Amniotic epithelial cell (primary cell): Measurements from ENCODE around the gene SLC19A1.
"Not testable (repeated sequence)": the region's sequence is repeated elsewhere in the genome, so short reads cannot be mapped to it uniquely, and the experiment has no call there.

Experiments
- DNase-seq: peaks from one replicate; pipeline ENCODE4 v3.0.0-alpha.2; 2010; ENCODE audit warnings: low read depth

The SLC19A1 gene

GRCh38 chr21:45506241-45506817 lies 35.9 kb downstream of the SLC19A1 start:
- no peak for DNase-seq

DNA sequence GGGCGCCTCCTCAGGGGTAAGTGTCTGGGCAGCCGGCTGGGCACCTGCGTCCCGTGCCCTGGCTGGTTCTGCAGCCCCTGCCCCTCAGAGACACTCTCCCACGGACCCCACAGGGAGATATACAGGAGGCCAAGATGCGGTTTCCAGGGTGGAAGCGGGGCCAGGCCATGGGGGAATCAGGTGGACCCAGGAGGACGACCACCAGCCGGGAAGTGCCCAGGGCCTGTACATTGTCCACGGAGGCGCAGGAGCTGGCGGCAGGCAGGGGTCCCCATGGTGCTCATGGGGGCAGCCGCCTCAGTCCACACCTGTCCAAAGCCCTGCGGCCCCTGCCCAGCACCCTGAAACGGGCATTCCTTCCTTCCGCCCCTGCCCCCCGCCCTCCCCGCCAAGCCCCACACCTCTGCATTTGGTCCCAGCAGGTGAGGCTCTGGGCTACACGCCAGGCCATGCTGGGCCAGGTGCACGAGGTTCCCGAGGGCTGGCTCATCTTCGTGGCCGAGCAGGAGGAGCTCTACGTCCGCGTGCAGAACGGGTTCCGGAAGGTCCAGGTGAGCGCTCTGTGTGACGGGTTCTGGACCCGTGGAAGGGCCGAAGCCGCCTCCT lies 36.7 kb downstream of the SLC19A1 start:
- DNase-seq: no peak

DNA sequence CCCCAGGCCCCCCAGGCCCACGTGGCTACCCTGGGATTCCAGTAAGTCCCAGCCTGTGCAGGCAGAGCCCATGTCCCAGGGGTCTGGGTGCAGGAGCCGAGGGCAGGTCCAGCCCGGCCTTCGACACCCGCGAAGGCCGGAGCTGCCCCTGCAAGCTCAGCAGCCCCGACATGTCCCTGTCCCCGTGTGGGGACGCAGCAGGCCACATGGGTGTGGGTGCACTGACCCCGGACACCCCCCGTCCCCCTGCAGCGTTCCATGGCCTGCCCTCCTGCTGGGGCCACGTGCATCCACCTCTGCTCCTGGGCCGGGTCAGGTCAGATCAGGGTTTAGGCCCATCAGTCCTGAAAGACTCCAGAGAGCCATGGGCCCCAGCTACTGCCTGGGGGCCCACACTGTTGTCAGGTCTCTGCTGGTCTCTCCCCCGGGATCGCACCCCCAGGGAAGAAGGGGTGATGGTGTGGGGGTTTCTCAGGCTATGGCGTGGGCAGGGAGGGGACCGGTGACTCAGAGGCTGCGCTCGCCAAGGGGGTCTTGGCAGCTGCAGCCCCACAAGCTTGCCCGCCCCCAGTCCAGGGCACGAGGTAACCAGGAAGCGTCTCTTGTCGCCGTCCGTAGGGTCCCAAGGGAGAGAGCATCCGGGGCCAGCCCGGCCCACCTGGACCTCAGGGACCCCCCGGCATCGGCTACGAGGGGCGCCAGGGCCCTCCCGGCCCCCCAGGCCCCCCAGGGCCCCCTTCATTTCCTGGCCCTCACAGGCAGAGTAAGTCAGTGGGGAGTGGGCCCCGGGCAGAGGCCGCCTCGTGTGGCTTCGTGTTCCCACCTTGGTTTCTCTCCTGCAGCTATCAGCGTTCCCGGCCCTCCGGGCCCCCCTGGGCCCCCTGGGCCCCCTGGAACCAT lies 37.5 kb downstream of the SLC19A1 start:
- DNase-seq: no peak

DNA sequence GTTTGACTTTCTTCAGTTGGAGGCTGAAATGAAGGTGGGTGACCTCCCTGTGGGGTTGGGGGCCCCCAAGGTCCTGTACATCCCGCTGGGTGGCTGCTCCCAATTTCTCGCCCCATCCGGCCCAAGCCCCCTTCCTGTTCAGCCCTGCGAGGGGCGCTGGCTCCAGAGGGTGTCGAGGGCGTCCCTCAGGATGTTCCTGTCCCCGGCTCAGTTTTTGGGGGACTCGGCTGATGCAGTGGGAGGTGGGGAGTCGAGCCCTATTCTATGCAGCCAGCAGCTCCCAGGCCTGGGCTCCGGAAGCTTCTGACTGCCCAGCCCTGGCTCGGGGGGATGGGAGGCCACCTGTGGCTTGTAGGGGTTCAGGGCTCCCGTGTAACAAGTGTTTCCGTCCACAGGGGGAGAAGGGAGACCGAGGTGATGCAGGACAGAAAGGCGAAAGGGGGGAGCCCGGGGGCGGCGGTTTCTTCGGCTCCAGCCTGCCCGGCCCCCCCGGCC lies 38.2 kb downstream of the SLC19A1 start:
- DNase-seq: no peak

GRCh38 chr21:45503226-45503625 lies 39.0 kb downstream of the SLC19A1 start:
- not testable (repeated sequence) for DNase-seq

- DNase-seq: no peak
These were observed 39.6 kb downstream of the SLC19A1 start for GRCh38 chr21:45502600-45502999.

DNA sequence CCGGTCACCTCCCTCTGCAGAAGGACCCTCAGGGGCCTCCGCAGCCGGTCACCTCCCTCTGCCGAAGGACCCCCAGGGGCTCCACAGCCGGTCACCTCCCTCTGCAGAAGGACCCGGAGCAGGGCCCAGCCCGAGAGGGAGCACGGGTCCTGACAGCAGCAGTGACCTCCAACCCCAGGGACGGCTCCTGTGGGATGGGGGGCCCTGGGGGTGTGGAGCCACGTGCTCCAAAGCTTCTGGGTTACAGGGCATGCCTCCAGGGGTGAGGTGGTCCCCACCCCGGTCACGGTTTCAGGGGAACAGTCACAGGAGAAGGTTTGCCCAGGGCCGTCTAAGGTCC lies 40.3 kb downstream of the SLC19A1 start:
- DNase-seq: no peak

DNA sequence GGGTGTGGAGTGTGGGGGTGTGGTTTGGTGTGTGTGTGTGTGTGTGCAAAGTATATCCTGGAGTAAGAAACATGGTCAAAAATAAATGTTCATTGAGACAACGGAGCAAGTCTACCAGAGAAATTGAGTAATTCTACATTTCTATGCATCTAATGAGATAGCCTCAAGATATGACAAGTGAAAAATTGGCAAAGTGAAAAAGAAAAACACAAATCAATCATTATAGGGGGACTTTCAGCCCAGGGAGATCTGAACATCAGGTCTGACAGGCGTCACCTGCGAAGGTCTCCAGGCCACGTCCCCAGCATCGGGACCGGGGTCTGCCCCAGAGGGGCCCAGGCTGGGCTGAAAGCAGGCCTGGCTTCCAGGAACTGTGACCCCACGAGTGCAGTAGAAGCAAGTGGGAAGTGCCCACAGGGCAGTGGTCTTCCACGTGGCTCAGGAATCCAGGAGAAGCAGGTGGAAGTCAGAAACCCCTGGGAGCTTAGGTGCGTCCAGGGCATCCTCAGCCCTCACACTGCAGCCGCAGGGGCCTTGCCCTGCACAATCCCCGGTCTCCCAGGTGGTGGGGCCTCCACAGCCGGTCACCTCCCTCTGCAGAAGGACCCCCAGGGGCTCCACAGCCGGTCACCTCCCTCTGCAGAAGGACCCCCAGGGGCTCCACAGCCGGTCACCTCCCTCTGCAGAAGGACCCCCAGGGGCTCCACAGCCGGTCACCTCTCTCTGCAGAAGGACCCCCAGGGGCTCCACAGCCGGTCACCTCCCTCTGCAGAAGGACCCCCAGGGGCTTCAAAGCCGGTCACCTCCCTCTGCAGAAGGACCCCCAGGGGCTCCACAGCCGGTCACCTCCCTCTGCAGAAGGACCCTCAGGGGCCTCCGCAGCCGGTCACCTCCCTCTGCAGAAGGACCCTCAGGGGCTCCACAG lies 40.9 kb downstream of the SLC19A1 start:
- DNase-seq: peak; percentile 9

- DNase-seq: no peak
These were observed 42.2 kb downstream of the SLC19A1 start for GRCh38 chr21:45499970-45500577.

DNA sequence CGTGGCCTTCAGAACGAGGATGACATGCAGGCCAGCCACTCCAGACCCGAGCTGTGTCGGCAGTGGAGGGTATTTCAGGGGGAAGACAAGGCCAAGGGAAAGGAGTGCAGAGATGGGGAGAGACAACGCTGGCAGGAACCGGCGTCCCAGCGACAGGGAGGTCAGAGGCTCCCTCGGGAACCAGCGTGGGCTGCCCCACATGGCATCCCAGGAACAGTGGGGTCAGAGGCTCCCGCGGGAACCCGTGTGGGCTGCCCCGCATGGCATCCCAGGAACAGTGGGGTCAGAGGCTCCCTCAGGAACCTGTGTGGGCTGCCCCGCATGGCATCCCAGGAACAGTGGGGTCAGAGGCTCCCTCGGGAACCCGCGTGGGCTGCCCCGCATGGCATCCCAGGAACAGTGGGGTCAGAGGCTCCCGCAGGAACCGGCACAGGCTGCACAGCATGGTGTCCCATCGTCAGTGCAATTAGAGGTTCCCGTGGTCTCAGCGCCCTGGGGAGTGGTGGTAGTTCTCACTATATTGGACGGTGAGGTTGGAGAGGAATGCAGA lies 43.0 kb downstream of the SLC19A1 start:
- no peak for DNase-seq

DNA sequence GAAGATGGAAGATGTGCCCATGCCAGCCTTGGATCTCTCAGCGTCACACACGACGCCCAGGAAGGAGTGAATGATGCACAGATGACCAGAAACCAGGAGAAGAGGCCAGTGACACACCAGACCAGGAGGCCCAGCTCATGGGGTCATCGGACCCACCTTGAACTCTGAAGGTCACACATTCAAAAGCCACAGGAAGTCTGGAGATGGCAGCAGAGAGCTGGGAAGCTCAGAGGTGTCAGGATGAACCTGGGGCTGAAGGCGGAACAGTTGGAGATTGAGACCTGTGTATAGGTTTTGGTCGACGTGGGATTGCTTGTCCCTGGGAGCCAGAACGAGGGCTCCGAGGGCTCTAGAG lies 43.6 kb downstream of the SLC19A1 start:
- DNase-seq: no peak

DNA sequence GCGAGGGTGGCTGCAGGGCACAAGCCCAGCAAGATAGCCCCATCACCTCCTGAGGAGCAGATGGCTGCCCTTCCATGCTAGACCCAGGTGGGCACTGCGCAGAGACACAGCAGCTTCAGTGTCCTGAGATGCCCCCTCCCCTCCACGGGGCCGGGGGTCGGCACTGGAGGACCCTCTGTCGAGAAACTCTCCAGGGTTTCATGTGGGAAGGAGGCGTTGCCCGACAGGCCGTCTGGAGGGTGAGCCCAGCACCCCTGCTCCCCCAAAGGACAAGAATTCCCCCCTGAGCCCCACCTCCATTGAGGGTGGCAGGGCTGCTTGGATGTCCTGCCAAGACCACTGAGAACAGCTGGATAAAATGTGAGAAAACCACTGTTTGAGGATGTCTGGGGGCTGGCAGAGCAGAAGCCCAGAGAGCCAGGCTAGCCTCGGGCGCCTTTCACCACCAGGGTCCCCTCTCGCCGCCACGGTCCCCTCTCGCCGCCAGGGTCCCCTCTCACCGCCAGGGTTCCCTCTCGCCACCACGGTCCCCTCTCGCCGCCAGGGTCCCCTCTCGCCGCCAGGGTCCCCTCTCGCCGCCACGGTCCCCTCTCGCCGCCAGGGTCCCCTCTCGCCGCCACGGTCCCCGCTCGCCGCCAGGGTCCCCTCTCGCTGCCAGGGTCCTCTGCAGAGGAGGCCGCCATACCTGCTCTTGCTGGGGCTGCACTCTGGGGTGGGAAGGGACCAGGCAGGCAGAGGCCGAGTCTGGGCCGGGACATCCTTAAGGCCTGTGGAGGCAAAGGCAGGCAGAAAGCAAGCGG lies 44.2 kb downstream of the SLC19A1 start:
- no peak for DNase-seq

- no peak for DNase-seq
These were observed 45.0 kb downstream of the SLC19A1 start for GRCh38 chr21:45496968-45497845.

DNA sequence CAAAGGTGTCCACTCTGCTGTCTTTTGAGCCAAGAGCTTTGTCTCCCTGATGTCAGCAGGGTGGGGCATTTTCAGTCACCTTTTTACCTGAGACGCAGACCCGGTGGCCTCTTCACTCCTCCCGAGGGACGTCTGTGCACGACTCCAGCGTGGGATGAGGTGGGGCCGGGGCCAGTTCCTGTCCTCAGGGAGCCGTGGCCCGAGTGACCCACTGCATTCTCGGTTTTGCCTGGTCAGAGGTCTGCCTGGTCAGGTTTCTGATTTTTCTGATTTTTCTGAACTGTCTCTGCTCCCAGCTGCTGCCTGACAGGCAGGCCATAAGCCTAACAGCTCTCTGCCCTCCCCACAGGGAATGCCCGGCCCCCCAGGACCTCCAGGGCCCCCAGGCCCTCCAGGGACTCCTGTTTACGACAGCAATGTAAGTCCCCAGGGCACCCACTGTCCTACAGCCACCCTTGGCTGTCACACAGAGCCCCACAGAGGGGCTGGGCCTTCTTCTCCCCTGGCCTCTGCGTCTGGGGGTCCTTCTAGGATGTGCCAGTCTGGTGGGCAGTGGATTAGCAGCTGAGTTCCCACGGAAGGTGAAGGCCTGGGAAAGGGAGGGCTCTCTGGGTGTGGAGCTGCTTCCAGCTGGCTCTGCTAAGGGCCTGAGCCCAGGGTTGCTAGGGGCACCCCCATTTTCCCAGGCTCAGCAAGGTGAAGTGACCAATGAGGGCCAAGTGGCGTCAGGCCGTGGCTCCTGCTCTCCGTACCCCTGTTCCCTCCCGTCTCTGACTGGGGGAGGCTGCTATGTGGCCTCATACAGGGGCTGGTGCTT lies 45.9 kb downstream of the SLC19A1 start:
- DNase-seq: no peak

DNA sequence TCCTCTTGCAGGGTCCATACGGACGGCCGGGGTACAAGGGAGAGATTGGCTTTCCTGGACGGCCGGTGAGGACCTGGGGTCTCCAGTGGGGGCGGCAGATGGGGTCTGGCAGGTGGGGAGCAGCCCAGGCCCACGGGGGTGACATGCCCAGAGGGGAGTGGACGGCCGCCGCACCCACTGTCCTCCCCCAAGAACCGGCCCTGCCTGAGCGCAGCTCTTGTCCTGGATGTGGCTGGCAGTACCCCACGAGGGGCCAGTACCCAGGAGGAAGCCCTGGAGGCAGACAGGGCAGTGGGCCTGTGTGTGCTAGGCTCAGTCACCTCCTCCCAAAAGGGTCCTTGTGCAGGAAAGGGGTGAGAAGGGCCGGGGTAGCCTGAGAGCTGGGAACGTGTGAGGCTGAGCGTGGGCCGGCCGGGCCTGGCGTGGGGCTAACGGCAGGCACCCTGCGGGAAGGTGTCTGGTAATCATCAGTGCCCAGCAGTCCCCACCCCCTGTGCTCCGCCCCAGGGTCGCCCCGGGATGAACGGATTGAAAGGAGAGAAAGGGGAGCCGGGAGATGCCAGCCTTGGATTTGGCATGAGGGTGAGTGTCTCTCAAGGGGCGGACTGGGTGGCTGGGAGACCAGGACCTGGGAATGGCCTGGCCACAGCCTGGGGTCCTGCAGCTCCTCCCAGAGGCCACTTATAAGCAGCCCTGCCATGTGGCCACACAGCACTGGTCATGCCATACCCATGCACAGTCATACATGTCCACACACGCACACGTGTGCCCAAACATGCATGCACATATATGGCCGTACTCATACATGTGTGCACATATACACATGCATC lies 47.2 kb downstream of the SLC19A1 start:
- no peak for DNase-seq

DNA sequence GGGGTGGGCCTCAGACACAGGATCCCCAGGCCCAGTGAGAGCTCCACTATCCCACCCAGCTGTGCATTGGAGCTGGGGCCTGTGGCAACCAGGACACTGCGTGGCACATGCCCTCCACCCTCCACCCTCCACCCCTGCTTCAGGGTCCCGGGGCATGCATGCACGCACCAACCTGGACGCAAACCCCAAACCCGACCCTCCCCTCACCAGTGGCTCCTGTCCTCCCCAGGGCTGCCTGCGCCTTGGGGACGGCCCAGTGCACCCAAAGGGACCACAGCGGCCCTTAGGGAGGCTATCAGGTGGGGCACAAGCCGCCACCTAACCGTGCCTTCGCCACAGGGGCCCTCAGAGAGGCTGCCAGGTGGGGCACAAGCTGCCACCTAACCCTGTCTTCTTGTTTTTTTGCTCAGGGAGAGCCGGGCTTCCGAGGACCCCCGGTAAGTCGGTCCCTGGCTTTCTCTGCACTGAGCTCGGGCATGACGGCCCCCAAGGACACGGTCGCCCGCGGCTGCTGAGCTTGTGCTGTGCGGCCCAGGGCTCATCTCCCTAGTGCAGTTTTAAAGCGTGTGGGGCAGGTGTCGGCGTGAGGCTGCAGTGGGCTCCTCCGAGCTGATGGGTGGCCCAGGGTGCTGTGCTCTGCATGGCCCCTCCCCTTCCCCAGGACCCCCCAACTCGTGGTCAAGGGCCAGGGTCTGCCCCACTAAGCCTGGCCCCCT lies 47.9 kb downstream of the SLC19A1 start:
- no peak for DNase-seq

DNA sequence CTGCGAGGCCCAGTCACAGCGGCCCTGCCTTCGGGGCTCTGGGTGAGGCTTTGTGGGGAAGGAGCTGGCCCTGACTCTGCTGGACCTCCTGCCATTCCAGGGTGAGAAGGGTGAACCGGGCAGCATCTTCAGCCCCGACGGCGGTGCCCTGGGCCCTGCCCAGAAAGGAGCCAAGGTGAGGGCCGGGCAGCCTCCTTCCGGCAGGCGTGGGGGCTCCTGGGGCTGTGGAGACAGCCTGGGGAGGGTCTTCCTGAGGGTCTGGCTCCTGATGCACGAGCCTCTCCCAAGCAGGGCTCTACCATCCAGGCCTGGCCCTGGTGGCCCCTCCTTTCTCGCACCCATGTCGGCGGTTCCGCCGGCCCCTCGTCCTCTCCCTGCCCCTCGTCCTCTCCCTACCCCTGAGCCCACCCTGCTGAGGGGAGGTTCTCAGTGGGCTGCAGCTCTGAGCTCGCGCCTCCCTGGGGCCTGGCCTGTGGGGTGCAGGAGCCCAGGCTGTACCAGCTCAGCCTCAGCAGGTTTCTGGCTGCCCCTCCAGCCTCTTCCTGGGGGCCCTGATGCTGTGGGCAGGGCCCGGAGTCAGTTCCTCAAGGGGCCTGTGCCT lies 48.7 kb downstream of the SLC19A1 start:
- no peak for DNase-seq
